DOHH2 (cell line): ENCODE data around the gene FKBP5.

Source experiments
- EZH2phosphoT487 ChIP-seq: fragments of 200-600 bp; sonication (generic); IDR thresholded peaks from 2 replicates; pipeline ENCODE4 v1.6.1; 2017; ENCODE audit warnings: borderline replicate concordance, mild to moderate bottlenecking, antibody characterized with exemption, low read length, moderate library complexity, mixed read lengths
- TF ChIP-seq, protein P1 (sequence below): fragments of 200-600 bp; sonication (generic); IDR thresholded peaks from one replicate; pipeline ENCODE4 v1.5.1; 2014; ENCODE audit warnings: antibody characterized with exemption, mild to moderate bottlenecking, low read depth, low read length; ENCODE audit not compliant: poor library complexity, severe bottlenecking

- TF ChIP-seq, protein P1, sequence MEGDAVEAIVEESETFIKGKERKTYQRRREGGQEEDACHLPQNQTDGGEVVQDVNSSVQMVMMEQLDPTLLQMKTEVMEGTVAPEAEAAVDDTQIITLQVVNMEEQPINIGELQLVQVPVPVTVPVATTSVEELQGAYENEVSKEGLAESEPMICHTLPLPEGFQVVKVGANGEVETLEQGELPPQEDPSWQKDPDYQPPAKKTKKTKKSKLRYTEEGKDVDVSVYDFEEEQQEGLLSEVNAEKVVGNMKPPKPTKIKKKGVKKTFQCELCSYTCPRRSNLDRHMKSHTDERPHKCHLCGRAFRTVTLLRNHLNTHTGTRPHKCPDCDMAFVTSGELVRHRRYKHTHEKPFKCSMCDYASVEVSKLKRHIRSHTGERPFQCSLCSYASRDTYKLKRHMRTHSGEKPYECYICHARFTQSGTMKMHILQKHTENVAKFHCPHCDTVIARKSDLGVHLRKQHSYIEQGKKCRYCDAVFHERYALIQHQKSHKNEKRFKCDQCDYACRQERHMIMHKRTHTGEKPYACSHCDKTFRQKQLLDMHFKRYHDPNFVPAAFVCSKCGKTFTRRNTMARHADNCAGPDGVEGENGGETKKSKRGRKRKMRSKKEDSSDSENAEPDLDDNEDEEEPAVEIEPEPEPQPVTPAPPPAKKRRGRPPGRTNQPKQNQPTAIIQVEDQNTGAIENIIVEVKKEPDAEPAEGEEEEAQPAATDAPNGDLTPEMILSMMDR = no peak
- no peak for TF ChIP-seq EZH2phosphoT487
Observed at GRCh38 chr6:35589201-35589739, 99.4 kb downstream of the FKBP5 start.
